HEK293 (cell line): ENCODE data around the gene ITGB5.
A peak's percentile ranks its signal among the peaks of the same experiment; 100 is the strongest.

Source experiments
- CTCF ChIA-PET: fragments of 350-600 bp; formaldehyde crosslinking; extraction: SDS; loops from one replicate; lab custom pipeline; 2021; ENCODE audit warnings: antibody characterized with exemption; lab: Yijun Ruan, JAX
- POLR2A ChIA-PET: fragments of 300-600 bp; formaldehyde crosslinking; extraction: SDS; loops from one replicate; lab custom pipeline; 2020; ENCODE audit warnings: antibody characterized with exemption, inconsistent platforms; lab: Yijun Ruan, JAX
- H3K27ac ChIP-seq: fragments of 200-500 bp; sonication (Bioruptor generic); 2 replicates; pipeline ENCODE4 v1.5.1; 2014; ENCODE audit warnings: low read depth, low read length, control low read depth, inconsistent platforms; ENCODE audit errors: extremely low read depth
- H3K36me3 ChIP-seq, 2 experiments: fragments of 200-500 bp in 1 of 2; sonication (Bioruptor generic) in 1 of 2; 1 replicate in 1 of 2; 2 replicates in 1 of 2; pipeline ENCODE4 v1.5.1; 2014 to 2017; ENCODE audit warnings: inconsistent platforms in 2 of 2, low read length in 2 of 2; ENCODE audit not compliant: control insufficient read depth in 2 of 2, insufficient read depth in 1 of 2
- H3K4me1 ChIP-seq: fragments of 200-500 bp; sonication (Bioruptor generic); 2 replicates; pipeline ENCODE4 v1.5.1; 2014; ENCODE audit warnings: mild to moderate bottlenecking, low read length, inconsistent platforms; ENCODE audit not compliant: control insufficient read depth, insufficient read depth
- H3K4me3 ChIP-seq: 2 replicates; pipeline ENCODE4 v1.5.1; 2011; ENCODE audit warnings: low read depth, mild to moderate bottlenecking, control low read depth, low read length, moderate library complexity
- H3K9me3 ChIP-seq: fragments of 200-500 bp; sonication (Bioruptor generic); 2 replicates; pipeline ENCODE4 v1.5.1; 2014; ENCODE audit warnings: low read depth, low read length, inconsistent platforms; ENCODE audit not compliant: control insufficient read depth, insufficient read depth
- GLIS1 ChIP-seq: fragments of 450-650 bp; formaldehyde crosslinking; IDR thresholded peaks from 2 replicates; pipeline ENCODE4 v1.5.1; 2016; ENCODE audit warnings: missing biosample characterization, missing genetic modification characterization
- KLF1 ChIP-seq: fragments of 450-650 bp; formaldehyde crosslinking; IDR thresholded peaks from 2 replicates; pipeline ENCODE4 v1.5.1; 2016; ENCODE audit warnings: missing biosample characterization, missing genetic modification characterization
- ZIC2 ChIP-seq: fragments of 450-650 bp; formaldehyde crosslinking; IDR thresholded peaks from 2 replicates; pipeline ENCODE4 v1.5.1; 2016; ENCODE audit warnings: missing biosample characterization, missing genetic modification characterization
- ZNF132 ChIP-seq: fragments of 450-650 bp; formaldehyde crosslinking; IDR thresholded peaks from 2 replicates; pipeline ENCODE4 v1.5.1; 2017; ENCODE audit warnings: missing biosample characterization, missing genetic modification characterization, borderline replicate concordance
- ZNF138 ChIP-seq: fragments of 450-650 bp; formaldehyde crosslinking; IDR thresholded peaks from 2 replicates; pipeline ENCODE4 v1.5.1; 2016; ENCODE audit warnings: missing biosample characterization, missing genetic modification characterization, borderline replicate concordance
- ZNF19 ChIP-seq: fragments of 450-650 bp; formaldehyde crosslinking; IDR thresholded peaks from 2 replicates; pipeline ENCODE4; 2016; ENCODE audit warnings: missing biosample characterization, missing genetic modification characterization, low read depth
- ZNF394 ChIP-seq: fragments of 450-650 bp; formaldehyde crosslinking; IDR thresholded peaks from 2 replicates; pipeline ENCODE4 v1.5.1; 2016; ENCODE audit warnings: missing biosample characterization, missing genetic modification characterization, mild to moderate bottlenecking, moderate library complexity, borderline replicate concordance
- ZNF433 ChIP-seq: fragments of 450-650 bp; formaldehyde crosslinking; IDR thresholded peaks from 2 replicates; pipeline ENCODE4 v1.5.1; 2016; ENCODE audit warnings: missing biosample characterization, missing genetic modification characterization, low read depth
- ZNF501 ChIP-seq: fragments of 450-650 bp; formaldehyde crosslinking; IDR thresholded peaks from 2 replicates; pipeline ENCODE4 v1.5.1; 2016; ENCODE audit warnings: missing biosample characterization, missing genetic modification characterization
- ZNF560 ChIP-seq: fragments of 450-650 bp; formaldehyde crosslinking; IDR thresholded peaks from 2 replicates; pipeline ENCODE4 v1.5.1; 2017; ENCODE audit warnings: missing biosample characterization, missing genetic modification characterization, borderline replicate concordance
- ZNF596 ChIP-seq: fragments of 450-650 bp; IDR thresholded peaks from 2 replicates; pipeline ENCODE4 v1.5.0; 2018; ENCODE audit warnings: missing biosample characterization, mild to moderate bottlenecking, missing genetic modification characterization, moderate library complexity
- ZNF707 ChIP-seq: fragments of 450-650 bp; formaldehyde crosslinking; IDR thresholded peaks from 2 replicates; pipeline ENCODE4 v1.5.1; 2016; ENCODE audit warnings: missing biosample characterization, missing genetic modification characterization
- TF ChIP-seq, protein P1 (sequence below): sonication (generic); formaldehyde crosslinking; IDR thresholded peaks from 2 replicates; pipeline ENCODE4 v1.8.1; 2022; ENCODE audit warnings: mild to moderate bottlenecking, moderate library complexity, missing genetic modification reagents
- TF ChIP-seq, protein P2 (sequence below): fragments of 450-650 bp; formaldehyde crosslinking; IDR thresholded peaks from 2 replicates; pipeline ENCODE4 v1.5.1; 2016; ENCODE audit warnings: missing biosample characterization, missing genetic modification characterization
- TF ChIP-seq, protein P3 (sequence below): fragments of 450-650 bp; formaldehyde crosslinking; IDR thresholded peaks from 2 replicates; pipeline ENCODE4 v1.5.1; 2016; ENCODE audit warnings: missing biosample characterization, missing genetic modification characterization, borderline replicate concordance
- TF ChIP-seq, protein P4 (sequence below): fragments of 450-650 bp; formaldehyde crosslinking; IDR thresholded peaks from 2 replicates; pipeline ENCODE4 v1.5.1; 2016; ENCODE audit warnings: missing biosample characterization, missing genetic modification characterization
- TF ChIP-seq, protein P5 (sequence below): fragments of 450-650 bp; formaldehyde crosslinking; conservative IDR thresholded peaks from 2 replicates; pipeline ENCODE4 v1.5.1; 2016; ENCODE audit warnings: low read depth, missing biosample characterization, missing genetic modification characterization

ITGB5 gene

DNA sequence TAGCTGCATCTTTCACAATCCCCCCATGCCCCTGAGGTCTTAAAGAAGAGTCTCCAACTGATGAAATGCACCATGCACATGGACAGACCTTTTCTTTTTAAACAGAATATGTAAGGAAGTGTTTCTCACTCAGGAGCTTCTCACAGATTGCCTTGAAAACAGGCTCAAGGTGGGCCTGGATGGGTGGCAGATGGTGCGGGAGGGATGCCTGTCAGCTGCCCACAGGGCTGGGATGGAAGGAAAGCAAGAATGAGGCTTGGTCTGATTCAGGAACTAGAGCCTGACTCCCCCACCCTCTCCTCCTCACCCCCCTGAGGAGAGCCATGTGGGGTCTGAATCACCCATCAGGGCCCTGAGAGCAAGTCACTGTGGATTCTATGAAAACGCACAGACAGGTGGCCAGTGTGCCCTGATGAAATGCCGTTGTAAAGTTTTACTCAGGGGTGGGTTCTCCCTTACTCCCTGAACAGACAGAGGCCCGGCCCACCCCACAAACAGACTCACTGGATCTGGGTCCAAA lies 89.7 kb downstream of the ITGB5 start:
- H3K9me3 ChIP-seq, result no peaks in the 10 kb centered on the region
- H3K27ac ChIP-seq, result no peak overlapping the region
- no peak overlapping the region for H3K4me3 ChIP-seq
- ChIA-PET CTCF (interaction anchor here (0.7 to 1.2 kb wide), 3 partner anchors 10 to 789 kb away, joined by 3 to 6 read pairs (median 4); no protein-coding TSS in a partner anchor), POLR2A (interaction anchor here (0.6 kb wide), 1 partner anchor 16 kb away, joined by 4 read pairs; no protein-coding TSS in a partner anchor)
- peaks cover 0 to 27% of the 10 kb centered on the region in 2 experiments; a peak in 1 of 3 replicates for H3K36me3 ChIP-seq
- TF ChIP-seq ZNF132 (tag by site-specific recombination) (no peak), ZIC2 (tag by site-specific recombination) (0 out of 2 replicates have a peak, but pooled peaks have one; percentile 16)
- peaks cover 5% of the 10 kb centered on the region for H3K4me1 ChIP-seq

DNA sequence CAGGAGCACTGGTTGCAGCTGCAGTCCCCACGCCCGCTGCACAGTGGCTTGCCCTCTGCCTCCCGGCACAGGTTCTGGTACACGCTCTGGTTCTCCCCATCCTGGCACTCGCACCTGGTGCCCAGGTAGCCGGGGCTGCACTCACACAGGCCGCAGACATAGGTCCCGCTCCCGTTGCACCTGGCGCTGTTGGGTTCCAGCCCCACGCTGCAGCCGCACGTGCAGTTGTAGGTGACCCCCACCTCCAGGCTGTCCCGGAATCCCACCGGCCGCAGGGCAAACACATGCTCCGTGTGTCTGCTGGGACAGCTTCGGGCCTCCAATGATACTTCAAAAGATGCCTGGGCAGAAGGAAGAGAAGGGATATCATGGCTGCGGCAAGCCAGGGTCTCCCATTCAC lies 90.7 kb downstream of the ITGB5 start:
- H3K4me3 ChIP-seq, result no peak overlapping the region
- no peak overlapping the region for H3K27ac ChIP-seq
- no peak for TF ChIP-seq ZNF433 (tag by site-specific recombination)
- TF ChIP-seq ZNF560 (tag by site-specific recombination), result no peak
- TF ChIP-seq, protein P1, sequence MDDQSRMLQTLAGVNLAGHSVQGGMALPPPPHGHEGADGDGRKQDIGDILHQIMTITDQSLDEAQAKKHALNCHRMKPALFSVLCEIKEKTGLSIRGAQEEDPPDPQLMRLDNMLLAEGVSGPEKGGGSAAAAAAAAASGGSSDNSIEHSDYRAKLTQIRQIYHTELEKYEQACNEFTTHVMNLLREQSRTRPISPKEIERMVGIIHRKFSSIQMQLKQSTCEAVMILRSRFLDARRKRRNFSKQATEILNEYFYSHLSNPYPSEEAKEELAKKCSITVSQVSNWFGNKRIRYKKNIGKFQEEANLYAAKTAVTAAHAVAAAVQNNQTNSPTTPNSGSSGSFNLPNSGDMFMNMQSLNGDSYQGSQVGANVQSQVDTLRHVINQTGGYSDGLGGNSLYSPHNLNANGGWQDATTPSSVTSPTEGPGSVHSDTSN, result no peak
- no peak for TF ChIP-seq GLIS1
- TF ChIP-seq ZNF19 (tag by site-specific recombination), result no peak
- TF ChIP-seq, protein P2, sequence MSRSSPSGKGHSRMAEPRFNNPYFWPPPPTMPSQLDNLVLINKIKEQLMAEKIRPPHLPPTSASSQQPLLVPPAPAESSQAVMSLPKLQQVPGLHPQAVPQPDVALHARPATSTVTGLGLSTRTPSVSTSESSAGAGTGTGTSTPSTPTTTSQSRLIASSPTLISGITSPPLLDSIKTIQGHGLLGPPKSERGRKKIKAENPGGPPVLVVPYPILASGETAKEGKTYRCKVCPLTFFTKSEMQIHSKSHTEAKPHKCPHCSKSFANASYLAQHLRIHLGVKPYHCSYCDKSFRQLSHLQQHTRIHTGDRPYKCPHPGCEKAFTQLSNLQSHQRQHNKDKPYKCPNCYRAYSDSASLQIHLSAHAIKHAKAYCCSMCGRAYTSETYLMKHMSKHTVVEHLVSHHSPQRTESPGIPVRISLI (tag by site-specific recombination), result no peak
- TF ChIP-seq, protein P3, sequence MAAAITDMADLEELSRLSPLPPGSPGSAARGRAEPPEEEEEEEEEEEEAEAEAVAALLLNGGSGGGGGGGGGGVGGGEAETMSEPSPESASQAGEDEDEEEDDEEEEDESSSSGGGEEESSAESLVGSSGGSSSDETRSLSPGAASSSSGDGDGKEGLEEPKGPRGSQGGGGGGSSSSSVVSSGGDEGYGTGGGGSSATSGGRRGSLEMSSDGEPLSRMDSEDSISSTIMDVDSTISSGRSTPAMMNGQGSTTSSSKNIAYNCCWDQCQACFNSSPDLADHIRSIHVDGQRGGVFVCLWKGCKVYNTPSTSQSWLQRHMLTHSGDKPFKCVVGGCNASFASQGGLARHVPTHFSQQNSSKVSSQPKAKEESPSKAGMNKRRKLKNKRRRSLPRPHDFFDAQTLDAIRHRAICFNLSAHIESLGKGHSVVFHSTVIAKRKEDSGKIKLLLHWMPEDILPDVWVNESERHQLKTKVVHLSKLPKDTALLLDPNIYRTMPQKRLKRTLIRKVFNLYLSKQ (tag by site-specific recombination), result no peak
- TF ChIP-seq ZNF394 (tag by site-specific recombination), result no peak
- TF ChIP-seq KLF1, result no peak
- TF ChIP-seq, protein P4, sequence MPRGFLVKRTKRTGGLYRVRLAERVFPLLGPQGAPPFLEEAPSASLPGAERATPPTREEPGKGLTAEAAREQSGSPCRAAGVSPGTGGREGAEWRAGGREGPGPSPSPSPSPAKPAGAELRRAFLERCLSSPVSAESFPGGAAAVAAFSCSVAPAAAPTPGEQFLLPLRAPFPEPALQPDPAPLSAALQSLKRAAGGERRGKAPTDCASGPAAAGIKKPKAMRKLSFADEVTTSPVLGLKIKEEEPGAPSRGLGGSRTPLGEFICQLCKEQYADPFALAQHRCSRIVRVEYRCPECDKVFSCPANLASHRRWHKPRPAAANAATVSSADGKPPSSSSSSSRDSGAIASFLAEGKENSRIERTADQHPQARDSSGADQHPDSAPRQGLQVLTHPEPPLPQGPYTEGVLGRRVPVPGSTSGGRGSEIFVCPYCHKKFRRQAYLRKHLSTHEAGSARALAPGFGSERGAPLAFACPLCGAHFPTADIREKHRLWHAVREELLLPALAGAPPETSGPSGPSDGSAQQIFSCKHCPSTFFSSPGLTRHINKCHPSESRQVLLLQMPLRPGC (tag by site-specific recombination), result no peak
- peaks cover 5% of the 10 kb centered on the region for H3K4me1 ChIP-seq
- no peaks in the 10 kb centered on the region for H3K9me3 ChIP-seq
- CTCF ChIA-PET, result interaction anchor here (1.2 kb wide), 1 partner anchor 9 kb away, joined by 6 read pairs; no protein-coding TSS in a partner anchor
- peaks cover 0 to 27% of the 10 kb centered on the region in 2 experiments; a peak in 1 of 3 replicates for H3K36me3 ChIP-seq
- POLR2A ChIA-PET, result no interaction called here

DNA sequence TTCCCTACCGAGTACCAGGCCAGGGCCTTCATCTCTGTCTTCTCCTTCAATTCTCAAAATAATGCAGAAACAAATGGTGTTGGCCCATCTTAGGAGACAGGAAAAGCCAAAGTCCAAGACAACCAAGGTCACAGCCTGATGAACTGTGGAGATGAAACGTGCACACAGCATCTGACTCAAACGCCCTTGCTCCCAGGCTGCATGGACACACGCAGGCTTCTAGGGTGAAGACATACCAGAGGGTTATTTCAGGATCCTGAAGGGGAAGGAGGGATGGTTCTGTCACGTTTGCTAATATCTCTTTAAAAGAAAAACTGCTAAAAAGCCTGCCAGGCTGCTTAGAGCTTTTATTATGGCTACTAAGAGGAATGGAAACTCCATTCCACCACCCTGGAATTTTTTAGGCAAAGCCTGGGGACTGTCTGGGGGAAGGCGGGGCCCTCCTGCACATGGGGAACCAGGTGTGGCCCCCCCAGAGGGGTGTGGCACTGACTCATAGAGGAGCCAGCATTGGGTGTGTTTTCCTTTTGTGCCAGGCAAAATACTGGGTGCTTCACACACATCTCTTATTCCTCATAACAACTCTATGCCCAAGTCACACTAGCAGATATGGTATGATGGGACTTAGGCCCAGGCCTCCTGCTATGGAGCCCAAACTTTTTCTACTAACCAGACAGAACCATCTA lies 94.0 kb downstream of the ITGB5 start:
- H3K4me1 ChIP-seq, result no peaks in the 10 kb centered on the region
- H3K4me3 ChIP-seq, result no peak overlapping the region
- H3K27ac ChIP-seq, result no peak overlapping the region
- ChIA-PET POLR2A (no interaction called here), CTCF (interaction anchor here (0.6 to 1.6 kb wide), 3 partner anchors 34 to 645 kb away, joined by 3 read pairs; no protein-coding TSS in a partner anchor)
- peaks cover 0 to 27% of the 10 kb centered on the region in 2 experiments; a peak in 1 of 3 replicates for H3K36me3 ChIP-seq
- TF ChIP-seq KLF1, result peak; percentile 88
- no peak for TF ChIP-seq ZNF707 (tag by site-specific recombination)
- TF ChIP-seq ZNF138 (tag by site-specific recombination), result no peak
- TF ChIP-seq ZNF596 (tag by site-specific recombination), result no peak
- no peak for TF ChIP-seq ZNF501 (tag by site-specific recombination)
- TF ChIP-seq, protein P5, sequence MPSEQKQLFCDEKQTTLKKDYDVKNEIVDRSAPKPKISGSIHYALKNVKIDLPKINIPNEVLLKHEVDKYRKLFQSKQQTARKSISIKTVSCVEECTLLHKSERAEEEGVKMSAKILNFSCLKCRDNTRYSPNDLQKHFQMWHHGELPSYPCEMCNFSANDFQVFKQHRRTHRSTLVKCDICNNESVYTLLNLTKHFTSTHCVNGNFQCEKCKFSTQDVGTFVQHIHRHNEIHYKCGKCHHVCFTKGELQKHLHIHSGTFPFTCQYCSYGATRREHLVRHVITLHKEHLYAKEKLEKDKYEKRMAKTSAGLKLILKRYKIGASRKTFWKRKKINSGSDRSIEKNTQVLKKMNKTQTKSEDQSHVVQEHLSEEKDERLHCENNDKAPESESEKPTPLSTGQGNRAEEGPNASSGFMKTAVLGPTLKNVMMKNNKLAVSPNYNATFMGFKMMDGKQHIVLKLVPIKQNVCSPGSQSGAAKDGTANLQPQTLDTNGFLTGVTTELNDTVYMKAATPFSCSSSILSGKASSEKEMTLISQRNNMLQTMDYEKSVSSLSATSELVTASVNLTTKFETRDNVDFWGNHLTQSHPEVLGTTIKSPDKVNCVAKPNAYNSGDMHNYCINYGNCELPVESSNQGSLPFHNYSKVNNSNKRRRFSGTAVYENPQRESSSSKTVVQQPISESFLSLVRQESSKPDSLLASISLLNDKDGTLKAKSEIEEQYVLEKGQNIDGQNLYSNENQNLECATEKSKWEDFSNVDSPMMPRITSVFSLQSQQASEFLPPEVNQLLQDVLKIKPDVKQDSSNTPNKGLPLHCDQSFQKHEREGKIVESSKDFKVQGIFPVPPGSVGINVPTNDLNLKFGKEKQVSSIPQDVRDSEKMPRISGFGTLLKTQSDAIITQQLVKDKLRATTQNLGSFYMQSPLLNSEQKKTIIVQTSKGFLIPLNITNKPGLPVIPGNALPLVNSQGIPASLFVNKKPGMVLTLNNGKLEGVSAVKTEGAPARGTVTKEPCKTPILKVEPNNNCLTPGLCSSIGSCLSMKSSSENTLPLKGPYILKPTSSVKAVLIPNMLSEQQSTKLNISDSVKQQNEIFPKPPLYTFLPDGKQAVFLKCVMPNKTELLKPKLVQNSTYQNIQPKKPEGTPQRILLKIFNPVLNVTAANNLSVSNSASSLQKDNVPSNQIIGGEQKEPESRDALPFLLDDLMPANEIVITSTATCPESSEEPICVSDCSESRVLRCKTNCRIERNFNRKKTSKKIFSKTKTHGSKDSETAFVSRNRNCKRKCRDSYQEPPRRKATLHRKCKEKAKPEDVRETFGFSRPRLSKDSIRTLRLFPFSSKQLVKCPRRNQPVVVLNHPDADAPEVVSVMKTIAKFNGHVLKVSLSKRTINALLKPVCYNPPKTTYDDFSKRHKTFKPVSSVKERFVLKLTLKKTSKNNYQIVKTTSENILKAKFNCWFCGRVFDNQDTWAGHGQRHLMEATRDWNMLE (tag by site-specific recombination), result no peak
- TF ChIP-seq, all 188 proteins: peak for 1
- no peaks in the 10 kb centered on the region for H3K9me3 ChIP-seq
